Mucosa of rectum (tissue), 2 donors: ENCODE measurements around the gene PLXNB2.

Experiments used
- H3K27ac ChIP-seq, 2 donors: one replicate each; pipeline ENCODE4 v1.7.0; 2013; ENCODE audit warnings: inconsistent platforms in 2 of 2, low read depth in 2 of 2, low read length in 2 of 2
- H3K27me3 ChIP-seq, 2 donors: one replicate each; pipeline ENCODE4 v1.7.0; 2013; ENCODE audit warnings: low read length in 2 of 2; ENCODE audit not compliant: control insufficient read depth in 2 of 2, insufficient read depth in 2 of 2
- H3K36me3 ChIP-seq, 2 donors: one replicate each; pipeline ENCODE4 v1.7.0; 2013; ENCODE audit warnings: low read length in 2 of 2; ENCODE audit not compliant: control insufficient read depth in 2 of 2, insufficient read depth in 2 of 2
- H3K4me1 ChIP-seq, 2 donors: one replicate each; pipeline ENCODE4 v1.7.0; 2013; ENCODE audit warnings: low read length in 2 of 2, mild to moderate bottlenecking in 1 of 2; ENCODE audit not compliant: control insufficient read depth in 2 of 2, insufficient read depth in 2 of 2
- H3K4me3 ChIP-seq, 2 donors: one replicate each; pipeline ENCODE4 v1.7.0; 2013; ENCODE audit warnings: low read length in 2 of 2
- H3K9ac ChIP-seq, 2 donors: one replicate each; pipeline ENCODE4 v1.7.0; 2013; ENCODE audit warnings: low read length in 2 of 2, low read depth in 1 of 2, mild to moderate bottlenecking in 1 of 2
- H3K9me3 ChIP-seq, 2 donors: one replicate each; pipeline ENCODE4 v1.7.0; 2013; ENCODE audit warnings: low read length in 2 of 2; ENCODE audit not compliant: control insufficient read depth in 2 of 2
- donor health status: healthy.
- donor health status: Normal muscosa, but diverticular disease.

PLXNB2 gene

GRCh38 chr22:50246242-50247175 is 60.9 kb downstream of the PLXNB2 start:
- Histone ChIP-seq H3K4me3 (peak overlapping the region in 1 of 2 donors; percentile 76), H3K9ac (no peak overlapping the region), H3K27me3 (no peaks in the 10 kb centered on the region), H3K36me3 (peaks cover 6 to 24% of the 10 kb centered on the region in 2 donors), H3K27ac (no peak overlapping the region), H3K9me3 (no peaks in the 10 kb centered on the region), H3K4me1 (peaks cover 48 to 52% of the 10 kb centered on the region in 2 donors)

GRCh38 chr22:50245214-50246072 is 62.0 kb downstream of the PLXNB2 start:
- Histone ChIP-seq H3K36me3 (peaks cover 6 to 24% of the 10 kb centered on the region in 2 donors), H3K4me1 (peaks cover 49 to 50% of the 10 kb centered on the region in 2 donors), H3K4me3 (peak overlapping the region; percentile 93 to 96)

DNA sequence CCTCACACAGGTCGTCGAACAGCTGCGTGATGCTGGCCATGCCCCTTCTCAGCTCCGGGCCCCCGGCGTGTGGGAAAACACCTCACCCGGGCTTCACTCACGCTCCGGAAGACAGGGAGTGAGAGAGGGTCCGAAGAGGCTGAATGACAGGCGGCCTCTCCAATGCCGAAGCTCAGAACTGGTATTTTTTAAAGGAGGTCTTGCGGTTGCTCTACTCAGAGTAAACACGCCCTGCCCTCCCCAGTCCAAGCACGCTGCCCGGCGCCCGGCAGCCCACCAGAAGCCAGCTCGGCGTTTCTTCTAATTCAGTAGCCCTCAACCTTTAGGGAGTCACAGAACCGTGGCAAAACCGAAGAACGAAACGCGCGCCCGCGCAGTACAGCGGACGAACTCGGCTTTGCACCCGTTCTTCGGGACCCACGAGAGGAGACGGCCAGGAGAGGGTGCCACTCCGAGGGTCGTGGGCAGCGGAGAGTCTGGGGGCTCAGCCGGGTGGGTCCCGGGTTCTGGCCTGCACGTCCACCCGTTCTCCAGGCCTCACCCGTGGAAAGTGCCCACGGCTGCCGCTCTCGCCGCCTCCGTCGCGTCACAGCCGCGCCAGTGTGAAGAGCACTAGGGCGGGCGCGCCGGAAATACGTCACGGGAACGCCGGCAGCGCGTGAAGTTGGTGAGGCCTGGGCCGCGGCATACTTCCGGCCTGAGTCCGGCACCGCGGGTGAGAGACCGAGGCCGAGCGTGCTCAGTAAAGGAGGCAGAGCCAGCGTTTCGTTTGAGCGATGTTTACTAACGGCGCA is 62.8 kb downstream of the PLXNB2 start, which contains the start of gene TUBGCP6:
Gene TUBGCP6, minus strand, starts transcription at position 604 of the 794 bp plus-strand sequence. Its CDS starts 564 bp downstream, at position 40.
- Histone ChIP-seq H3K9me3 (no peaks in the 10 kb centered on the region), H3K27ac (peak within 1 kb of the TSS; percentile 93), H3K36me3 (peaks cover 6 to 31% of the 10 kb centered on the region in 2 donors), H3K9ac (peak within 1 kb of the TSS; percentile 77 to 98), H3K4me3 (peak within 1 kb of the TSS; percentile 93 to 96), H3K27me3 (no peaks in the 10 kb centered on the region), H3K4me1 (peaks cover 41 to 42% of the 10 kb centered on the region in 2 donors)

More at GRCh38 chr22:50245214-50246072, 62.0 kb downstream of the PLXNB2 start:
- H3K9me3 ChIP-seq, result no peaks in the 10 kb centered on the region
- H3K27ac ChIP-seq, result peak overlapping the region; percentile 93
- H3K9ac ChIP-seq, result peak overlapping the region; percentile 77 to 85
- H3K27me3 ChIP-seq, result no peaks in the 10 kb centered on the region

- Histone ChIP-seq H3K4me3 (peak overlapping the region; percentile 93 to 96), H3K4me1 (peaks cover 37 to 40% of the 10 kb centered on the region in 2 donors), H3K9ac (peak overlapping the region; percentile 77 to 98), H3K9me3 (no peaks in the 10 kb centered on the region), H3K27me3 (no peaks in the 10 kb centered on the region), H3K36me3 (peaks cover 6 to 33% of the 10 kb centered on the region in 2 donors), H3K27ac (peak overlapping the region; percentile 93)
Measured at GRCh38 chr22:50243685-50244419, 63.6 kb downstream of the PLXNB2 start.

- H3K36me3 ChIP-seq, result peaks cover 6 to 29% of the 10 kb centered on the region in 2 donors
- H3K9ac ChIP-seq, result no peak overlapping the region
- H3K4me1 ChIP-seq, result peaks cover 35% of the 10 kb centered on the region in 2 donors
- peak overlapping the region in 1 of 2 donors; percentile 66 for H3K4me3 ChIP-seq
- H3K27ac ChIP-seq, result no peak overlapping the region
- H3K27me3 ChIP-seq, result no peaks in the 10 kb centered on the region
- H3K9me3 ChIP-seq, result no peaks in the 10 kb centered on the region
Measured at GRCh38 chr22:50242406-50242949, 65.0 kb downstream of the PLXNB2 start.

- Histone ChIP-seq H3K4me1 (peaks cover 18 to 20% of the 10 kb centered on the region in 2 donors), H3K27me3 (no peaks in the 10 kb centered on the region), H3K9ac (no peak overlapping the region), H3K9me3 (no peaks in the 10 kb centered on the region), H3K4me3 (no peak overlapping the region), H3K36me3 (peaks cover 5 to 18% of the 10 kb centered on the region in 2 donors), H3K27ac (no peak overlapping the region)
Measured at GRCh38 chr22:50238755-50239154, 68.7 kb downstream of the PLXNB2 start.

DNA sequence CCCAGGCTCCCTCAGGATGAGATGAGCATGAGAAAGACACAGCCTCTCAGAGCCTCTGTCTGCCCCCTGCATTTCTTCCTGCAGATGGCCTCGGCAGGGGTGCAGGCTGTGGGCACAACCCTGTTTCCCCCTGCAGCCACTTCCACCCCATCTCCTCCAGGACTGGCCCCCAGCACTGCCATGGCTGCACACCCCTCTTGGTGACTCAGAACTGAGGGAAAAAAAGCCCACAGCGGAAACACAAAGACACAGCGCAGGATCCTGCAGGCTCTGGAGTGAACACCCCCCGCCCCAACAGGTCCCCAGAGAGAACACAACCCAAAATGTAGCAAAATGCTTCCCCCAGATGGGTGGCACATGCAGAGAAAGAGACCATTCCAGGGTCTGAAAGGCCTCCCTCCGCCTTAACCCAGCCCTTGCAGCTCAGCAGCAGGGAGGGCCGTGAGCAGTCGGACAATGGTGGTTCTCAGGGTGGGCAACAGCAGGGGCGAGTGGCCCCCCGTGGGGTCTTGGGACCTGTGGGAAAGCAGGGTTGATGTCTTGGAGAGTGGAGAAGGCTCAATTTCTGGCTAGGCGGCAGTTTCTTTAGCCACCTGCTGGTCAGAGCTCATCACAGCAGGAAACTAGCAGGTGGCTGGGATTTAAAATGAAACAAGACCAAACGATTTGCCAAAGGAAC is 70.6 kb downstream of the PLXNB2 start:
- no peak overlapping the region for H3K9ac ChIP-seq
- peaks cover 5 to 26% of the 10 kb centered on the region in 2 donors for H3K36me3 ChIP-seq
- peaks cover 8 to 10% of the 10 kb centered on the region in 2 donors for H3K4me1 ChIP-seq
- H3K9me3 ChIP-seq, result no peaks in the 10 kb centered on the region
- no peaks in the 10 kb centered on the region for H3K27me3 ChIP-seq
- H3K4me3 ChIP-seq, result no peak overlapping the region
- H3K27ac ChIP-seq, result no peak overlapping the region

- H3K4me1 ChIP-seq, result no peaks in the 10 kb centered on the region
- no peak overlapping the region for H3K4me3 ChIP-seq
- H3K9ac ChIP-seq, result no peak overlapping the region
- no peak overlapping the region for H3K27ac ChIP-seq
- H3K27me3 ChIP-seq, result no peaks in the 10 kb centered on the region
- no peaks in the 10 kb centered on the region for H3K9me3 ChIP-seq
- H3K36me3 ChIP-seq, result peaks cover 17 to 18% of the 10 kb centered on the region in 2 donors
Measured at GRCh38 chr22:50233223-50233622, 74.2 kb downstream of the PLXNB2 start.
